IgD-negative memory B cell (primary cell): Measurements from ENCODE around the gene MNS1. TPM values are rescaled to one million over a fixed set of nuclear protein-coding genes. Genes with fewer than 3 reads are reported as not detected.

Experiments used
- H3K27ac Mint-ChIP-seq, 3 donors: one replicate each; pipeline ENCODE4 v1.8.0; 2020 to 2022; ENCODE audit warnings: mild to moderate bottlenecking in 3 of 3, mixed read lengths in 3 of 3, moderate library complexity in 1 of 3
- H3K27me3 Mint-ChIP-seq: one replicate; pipeline ENCODE4 v1.8.0; 2021; ENCODE audit warnings: mixed read lengths
- H3K36me3 Mint-ChIP-seq: one replicate; pipeline ENCODE4 v1.8.0; 2020; ENCODE audit warnings: mild to moderate bottlenecking, mixed read lengths
- H3K4me1 Mint-ChIP-seq, 3 donors: one replicate each; pipeline ENCODE4 v1.8.0; 2020 to 2022; ENCODE audit warnings: mixed read lengths in 3 of 3, mild to moderate bottlenecking in 1 of 3
- H3K4me3 Mint-ChIP-seq, 4 donors: one replicate each; pipeline ENCODE4 v1.8.0; 2020 to 2022; ENCODE audit warnings: mild to moderate bottlenecking in 4 of 4, mixed read lengths in 4 of 4, moderate library complexity in 3 of 4
- H3K9me3 Mint-ChIP-seq, 3 donors: one replicate each; pipeline ENCODE4 v1.8.0; 2020 to 2021; ENCODE audit warnings: mixed read lengths in 3 of 3, mild to moderate bottlenecking in 1 of 3
- polyA plus RNA-seq: library from polyadenylated mRNA; unstranded; fragments of 300-500 nt; fragmentation: Illumina TruSeq; gene quantifications from one replicate; pipeline ENCODE4 v1.2.3, GENCODE V29; 2021

MNS1 gene
- polyA plus RNA-seq, 1 donor from 2014 or later, result 0.63 TPM

DNA sequence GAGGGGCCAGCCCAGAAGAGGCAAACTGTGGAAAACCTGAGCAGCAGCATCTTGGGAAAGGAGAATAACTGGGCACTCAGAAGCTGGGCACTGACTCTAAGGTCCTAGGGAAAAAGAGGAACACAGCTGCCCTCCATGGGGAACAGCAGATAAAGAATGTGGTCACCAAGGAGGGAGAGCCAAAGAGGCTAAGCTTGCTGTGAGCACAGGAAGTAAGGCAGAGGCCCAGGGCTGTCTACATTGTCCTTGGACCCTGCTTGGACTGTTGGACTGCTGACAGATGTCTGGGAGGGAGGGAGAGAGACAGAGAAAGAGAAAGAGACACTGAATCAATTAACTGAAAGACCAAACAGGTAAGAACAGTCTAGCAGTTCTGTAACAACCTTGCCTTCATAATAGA is 4.5 kb upstream of the MNS1 start:
- Mint-ChIP-seq H3K27me3 (peaks cover 4% of the 10 kb centered on the region), H3K9me3 (peaks cover 0 to 2% (median 0%) of the 10 kb centered on the region in 3 donors), H3K4me3 (no peak overlapping the region)

DNA sequence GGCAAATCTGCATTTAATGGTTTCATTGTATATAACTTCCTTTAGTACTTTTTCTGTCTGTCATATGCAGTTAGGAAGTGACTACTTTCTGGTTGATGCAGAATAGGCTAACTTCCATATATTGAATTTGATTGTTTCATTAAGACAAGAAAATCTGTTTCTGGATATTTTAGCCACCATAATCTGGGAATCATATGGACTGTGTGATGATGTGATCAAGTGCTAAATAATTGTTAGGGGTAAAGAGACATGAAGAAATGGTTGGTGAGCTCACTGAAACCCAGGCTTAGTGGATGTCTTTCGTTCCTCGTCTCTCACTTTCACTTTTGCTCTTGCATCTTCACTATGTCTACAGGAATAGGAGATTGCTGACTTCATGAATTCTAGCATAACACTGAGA is 3.5 kb upstream of the MNS1 start:
- peak overlapping the region; percentile 39 to 92 (median 82) for H3K4me3 Mint-ChIP-seq
- no peaks in the 10 kb centered on the region for H3K36me3 Mint-ChIP-seq
- H3K27me3 Mint-ChIP-seq, result peaks cover 6% of the 10 kb centered on the region
- peak overlapping the region; percentile 27 to 60 (median 44) for H3K27ac Mint-ChIP-seq
- peaks cover 0 to 2% (median 0%) of the 10 kb centered on the region in 3 donors for H3K9me3 Mint-ChIP-seq
- peaks cover 15 to 18% (median 17%) of the 10 kb centered on the region in 3 donors for H3K4me1 Mint-ChIP-seq

More for the DNA sequence above, 4.5 kb upstream of the MNS1 start:
- peaks cover 14 to 16% (median 15%) of the 10 kb centered on the region in 3 donors for H3K4me1 Mint-ChIP-seq
- H3K27ac Mint-ChIP-seq, result peak overlapping the region in 2 of 3 donors; percentile 44 to 83
- no peaks in the 10 kb centered on the region for H3K36me3 Mint-ChIP-seq

DNA sequence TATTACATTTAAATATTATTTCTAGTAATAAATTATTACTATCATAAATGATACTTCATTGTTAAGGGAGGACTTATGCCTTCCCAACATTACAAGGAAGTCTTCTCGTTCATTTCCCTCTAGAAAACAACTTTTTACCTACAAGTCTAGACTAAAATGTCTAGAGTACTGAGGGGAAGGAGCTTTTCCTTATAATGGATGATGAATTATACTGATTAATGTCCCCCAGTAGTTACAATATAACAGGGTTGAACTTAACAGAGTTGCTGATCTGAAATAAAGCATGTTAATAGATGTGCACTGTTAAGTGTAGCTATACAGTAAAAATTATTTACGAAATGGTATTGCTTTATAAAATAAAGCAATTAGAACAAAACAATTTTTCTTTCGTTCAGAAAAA is 2.7 kb upstream of the MNS1 start:
- Mint-ChIP-seq H3K27me3 (peaks cover 6% of the 10 kb centered on the region), H3K27ac (peak overlapping the region in 1 of 3 donors; percentile 27), H3K4me3 (no peak overlapping the region), H3K36me3 (no peaks in the 10 kb centered on the region), H3K9me3 (peaks cover 0 to 2% (median 0%) of the 10 kb centered on the region in 3 donors), H3K4me1 (peaks cover 15 to 18% (median 17%) of the 10 kb centered on the region in 3 donors)

DNA sequence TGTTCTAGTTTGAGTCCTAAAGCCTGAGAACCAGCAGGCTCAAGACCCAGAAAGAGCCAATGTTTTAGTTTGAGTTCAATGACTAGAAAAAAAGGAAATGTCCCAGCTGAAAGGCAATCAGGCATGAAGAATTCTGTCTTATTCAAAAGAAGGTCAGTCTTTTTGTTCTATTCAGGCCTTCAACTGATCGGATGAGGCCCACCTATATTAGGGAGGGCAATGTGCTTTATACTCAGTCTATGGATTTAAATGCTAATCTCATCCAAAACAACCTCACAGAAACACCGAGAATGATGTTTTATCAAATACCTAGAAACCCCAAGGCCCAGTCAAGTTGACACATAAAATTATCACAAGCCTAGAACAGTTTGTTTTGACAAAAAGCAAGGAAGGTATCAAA is 4.0 kb downstream of the MNS1 start:
- peaks cover 2% of the 10 kb centered on the region for H3K36me3 Mint-ChIP-seq
- peaks cover 2 to 4% (median 3%) of the 10 kb centered on the region in 3 donors for H3K9me3 Mint-ChIP-seq
- H3K4me3 Mint-ChIP-seq, result peak overlapping the region in 1 of 4 donors; percentile 55
- peaks cover 6 to 17% (median 8%) of the 10 kb centered on the region in 3 donors for H3K4me1 Mint-ChIP-seq
- peaks cover 6% of the 10 kb centered on the region for H3K27me3 Mint-ChIP-seq
- H3K27ac Mint-ChIP-seq, result peak overlapping the region in 2 of 3 donors; percentile 7 to 74

DNA sequence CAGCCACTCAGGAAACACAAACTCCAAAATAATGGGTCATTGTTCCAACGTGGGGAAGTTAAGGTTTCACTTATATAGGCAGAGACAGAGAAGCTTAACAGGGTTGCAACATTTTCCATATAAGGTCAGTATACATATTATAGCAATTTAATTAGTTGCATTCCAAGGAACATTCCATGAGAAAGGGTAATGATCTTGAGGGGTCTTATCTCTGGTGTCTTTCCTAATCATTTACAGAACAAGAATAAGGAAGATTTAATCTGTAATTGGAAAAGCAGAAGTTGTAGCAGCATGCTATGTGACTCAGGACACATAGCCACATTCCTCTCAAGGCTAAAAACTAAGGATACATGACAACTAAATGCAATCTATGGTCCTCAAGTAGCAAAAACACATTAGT is 4.9 kb downstream of the MNS1 start:
- H3K4me3 Mint-ChIP-seq, result no peak overlapping the region
- peaks cover 5% of the 10 kb centered on the region for H3K36me3 Mint-ChIP-seq
- H3K27ac Mint-ChIP-seq, result peak overlapping the region in 1 of 3 donors; percentile 3
- peaks cover 2 to 4% (median 3%) of the 10 kb centered on the region in 3 donors for H3K9me3 Mint-ChIP-seq
- H3K4me1 Mint-ChIP-seq, result peaks cover 4 to 16% (median 6%) of the 10 kb centered on the region in 3 donors
- peaks cover 5% of the 10 kb centered on the region for H3K27me3 Mint-ChIP-seq

DNA sequence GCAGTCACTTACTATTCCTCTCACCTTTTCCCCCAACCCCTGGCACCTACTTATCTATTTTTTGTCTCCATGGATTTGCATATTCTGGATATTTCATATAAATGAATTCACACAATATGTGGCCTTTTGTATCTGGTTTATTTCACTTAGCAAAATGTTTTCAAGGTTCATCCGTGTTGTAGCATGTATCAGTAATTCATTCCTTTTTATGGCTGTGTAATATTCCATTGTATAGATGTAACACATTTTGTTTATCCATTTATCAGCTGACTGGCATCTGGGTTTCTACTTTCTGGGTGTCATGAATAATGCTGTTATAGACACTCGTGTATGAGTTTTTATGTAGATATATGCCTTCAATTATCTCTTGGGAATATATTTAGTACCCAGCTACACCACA is 5.8 kb downstream of the MNS1 start:
- H3K27ac Mint-ChIP-seq, result no peak overlapping the region

DNA sequence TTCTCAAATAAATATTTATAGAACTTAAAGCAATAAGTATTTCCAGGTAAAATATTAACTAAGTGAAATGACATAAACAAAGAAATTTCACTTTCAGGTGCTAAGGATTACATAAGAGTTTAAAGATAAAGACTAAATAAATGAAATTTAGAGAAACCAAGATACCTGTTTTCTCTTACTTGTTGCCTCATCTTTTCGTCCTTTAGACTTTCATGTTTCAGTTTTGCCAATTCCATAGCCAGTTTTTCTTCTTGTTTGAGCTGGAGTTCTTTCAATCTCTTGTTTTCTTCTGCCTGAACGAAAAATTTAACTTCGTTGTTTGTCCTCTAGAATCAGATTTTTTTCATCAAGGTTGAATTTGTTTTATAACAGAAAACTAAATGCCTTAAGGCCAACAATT is 8.7 kb downstream of the MNS1 start:
- H3K4me3 Mint-ChIP-seq, result no peak overlapping the region
- no peak overlapping the region for H3K27ac Mint-ChIP-seq
- H3K4me1 Mint-ChIP-seq, result peaks cover 0 to 6% (median 3%) of the 10 kb centered on the region in 3 donors
- no peaks in the 10 kb centered on the region for H3K27me3 Mint-ChIP-seq
- peaks cover 5% of the 10 kb centered on the region for H3K36me3 Mint-ChIP-seq
- peaks cover 0 to 4% (median 3%) of the 10 kb centered on the region in 3 donors for H3K9me3 Mint-ChIP-seq

More for the DNA sequence above, 5.8 kb downstream of the MNS1 start:
- Mint-ChIP-seq H3K27me3 (peaks cover 2% of the 10 kb centered on the region), H3K36me3 (peaks cover 5% of the 10 kb centered on the region), H3K4me3 (no peak overlapping the region), H3K4me1 (peaks cover 0 to 9% (median 3%) of the 10 kb centered on the region in 3 donors), H3K9me3 (peaks cover 0 to 4% (median 3%) of the 10 kb centered on the region in 3 donors)

DNA sequence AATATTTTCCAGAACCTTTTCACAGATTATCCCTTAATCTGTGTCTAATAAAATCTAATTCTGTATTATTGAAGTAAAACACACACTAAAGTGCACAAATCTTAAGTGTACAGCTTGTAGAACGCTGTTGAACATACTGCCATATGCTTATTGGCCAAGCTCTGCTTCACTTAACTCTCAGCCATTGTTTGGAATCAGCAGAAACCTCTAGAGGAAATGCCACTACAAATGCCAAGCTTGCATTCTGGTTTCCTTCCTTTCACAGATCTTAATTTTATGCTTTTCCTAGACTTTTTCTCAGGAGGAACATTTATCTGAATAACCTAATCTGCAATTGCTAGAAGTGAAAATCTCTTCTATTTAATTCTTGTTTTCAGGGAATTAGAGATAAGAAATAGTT is 10.1 kb downstream of the MNS1 start:
- H3K27me3 Mint-ChIP-seq, result no peaks in the 10 kb centered on the region
- H3K27ac Mint-ChIP-seq, result peak overlapping the region in 1 of 3 donors; percentile 5
- H3K4me1 Mint-ChIP-seq, result peaks cover 0 to 6% (median 0%) of the 10 kb centered on the region in 3 donors

DNA sequence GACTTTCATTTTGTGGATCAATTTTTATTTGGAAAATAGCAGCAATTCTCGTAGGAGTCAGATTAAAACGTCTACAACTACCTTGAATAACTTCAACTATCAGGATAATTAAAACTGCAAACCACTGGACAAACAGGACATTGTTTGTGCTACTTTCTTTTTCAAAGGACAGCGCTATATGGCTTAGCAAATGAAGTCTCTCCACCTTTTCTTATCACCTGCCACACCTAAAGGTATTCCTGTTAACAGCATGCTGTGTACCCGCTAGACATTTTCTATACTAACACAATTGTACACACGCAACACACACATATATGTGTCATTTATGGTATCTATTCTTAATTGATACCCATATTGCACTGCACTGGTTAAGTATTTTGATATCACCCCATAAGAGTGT is 19.2 kb downstream of the MNS1 start:
- peaks cover 4% of the 10 kb centered on the region for H3K36me3 Mint-ChIP-seq

More for the DNA sequence above, 10.1 kb downstream of the MNS1 start:
- no peak overlapping the region for H3K4me3 Mint-ChIP-seq
- H3K9me3 Mint-ChIP-seq, result peaks cover 0 to 4% (median 3%) of the 10 kb centered on the region in 3 donors
- H3K36me3 Mint-ChIP-seq, result peaks cover 5% of the 10 kb centered on the region

DNA sequence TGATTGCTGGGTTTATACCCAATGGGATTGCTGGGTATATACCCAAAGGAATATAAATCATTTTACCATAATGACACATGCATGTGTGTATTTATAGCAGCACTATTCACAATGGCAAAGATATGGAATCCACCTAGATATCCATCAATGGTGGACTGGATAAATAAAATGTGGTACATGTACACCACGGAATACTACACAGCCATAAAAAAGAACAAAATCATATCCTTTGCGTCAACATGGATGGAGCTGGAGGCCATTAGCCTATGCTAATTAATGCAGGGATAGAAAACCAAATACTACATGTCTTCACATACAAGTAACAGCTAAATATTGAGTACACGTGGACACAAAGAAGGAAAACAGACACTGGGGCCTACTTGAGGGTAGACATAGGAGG is 22.6 kb downstream of the MNS1 start:
- no peaks in the 10 kb centered on the region for H3K4me1 Mint-ChIP-seq
- H3K4me3 Mint-ChIP-seq, result no peak overlapping the region
- H3K27ac Mint-ChIP-seq, result no peak overlapping the region
- no peaks in the 10 kb centered on the region for H3K27me3 Mint-ChIP-seq
- peaks cover 6% of the 10 kb centered on the region for H3K36me3 Mint-ChIP-seq
- peaks cover 4 to 8% (median 4%) of the 10 kb centered on the region in 3 donors for H3K9me3 Mint-ChIP-seq

More for the DNA sequence above, 19.2 kb downstream of the MNS1 start:
- no peak overlapping the region for H3K4me3 Mint-ChIP-seq
- no peaks in the 10 kb centered on the region for H3K4me1 Mint-ChIP-seq
- no peak overlapping the region for H3K27ac Mint-ChIP-seq
- H3K9me3 Mint-ChIP-seq, result peaks cover 4% of the 10 kb centered on the region in 3 donors
- H3K27me3 Mint-ChIP-seq, result no peaks in the 10 kb centered on the region

DNA sequence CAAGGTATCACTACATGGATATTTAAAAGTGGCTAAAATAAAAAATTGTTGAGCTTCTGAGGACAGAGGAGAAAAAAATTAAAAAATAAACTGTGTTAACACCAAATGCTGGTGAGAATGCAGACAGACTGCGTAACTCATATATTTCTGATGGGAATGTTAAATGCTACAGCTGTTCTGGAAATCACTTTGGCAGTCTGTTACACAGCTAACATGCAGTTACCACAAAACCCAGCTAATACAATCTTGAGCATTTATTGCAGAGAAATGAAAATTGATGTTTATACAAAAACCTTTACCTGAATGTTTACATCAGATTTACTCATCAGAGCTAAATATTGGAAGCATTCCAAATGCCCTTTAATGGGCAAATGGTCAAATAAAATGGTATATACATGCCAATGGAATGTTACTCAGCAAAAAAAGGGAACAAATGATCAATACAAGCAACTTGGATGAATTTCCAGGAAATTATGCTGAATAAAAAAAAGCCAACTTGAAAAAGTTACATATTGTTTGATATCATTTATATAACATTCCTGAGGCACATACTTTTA is 24.6 kb downstream of the MNS1 start:
- peaks cover 4 to 10% (median 4%) of the 10 kb centered on the region in 3 donors for H3K9me3 Mint-ChIP-seq
- no peaks in the 10 kb centered on the region for H3K4me1 Mint-ChIP-seq
- peaks cover 10% of the 10 kb centered on the region for H3K36me3 Mint-ChIP-seq
- no peak overlapping the region for H3K4me3 Mint-ChIP-seq
- H3K27ac Mint-ChIP-seq, result no peak overlapping the region
- no peaks in the 10 kb centered on the region for H3K27me3 Mint-ChIP-seq

DNA sequence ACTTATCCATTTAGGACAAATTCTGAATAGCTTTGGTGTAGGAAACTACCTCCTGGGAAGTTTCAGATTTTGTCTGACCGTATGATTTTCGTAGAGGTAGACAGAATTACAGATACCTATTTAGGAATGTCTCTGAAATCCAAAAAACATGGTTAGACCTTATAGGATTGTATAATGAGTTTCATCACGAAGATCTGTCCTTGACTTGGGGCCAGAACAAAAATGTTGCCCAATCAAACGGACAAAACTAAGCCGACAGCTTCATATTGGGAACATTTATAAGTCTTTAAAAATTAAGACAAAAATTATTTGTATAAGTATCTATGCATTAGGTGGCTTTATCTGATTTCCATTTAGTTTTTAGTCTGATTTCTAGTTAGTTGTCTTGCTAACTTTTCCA is 32.6 kb downstream of the MNS1 start:
- Mint-ChIP-seq H3K36me3 (peaks cover 12% of the 10 kb centered on the region), H3K27ac (no peak overlapping the region), H3K4me3 (no peak overlapping the region), H3K9me3 (peaks cover 0 to 2% (median 0%) of the 10 kb centered on the region in 3 donors), H3K4me1 (peaks cover 0 to 1% (median 0%) of the 10 kb centered on the region in 3 donors), H3K27me3 (no peaks in the 10 kb centered on the region)

DNA sequence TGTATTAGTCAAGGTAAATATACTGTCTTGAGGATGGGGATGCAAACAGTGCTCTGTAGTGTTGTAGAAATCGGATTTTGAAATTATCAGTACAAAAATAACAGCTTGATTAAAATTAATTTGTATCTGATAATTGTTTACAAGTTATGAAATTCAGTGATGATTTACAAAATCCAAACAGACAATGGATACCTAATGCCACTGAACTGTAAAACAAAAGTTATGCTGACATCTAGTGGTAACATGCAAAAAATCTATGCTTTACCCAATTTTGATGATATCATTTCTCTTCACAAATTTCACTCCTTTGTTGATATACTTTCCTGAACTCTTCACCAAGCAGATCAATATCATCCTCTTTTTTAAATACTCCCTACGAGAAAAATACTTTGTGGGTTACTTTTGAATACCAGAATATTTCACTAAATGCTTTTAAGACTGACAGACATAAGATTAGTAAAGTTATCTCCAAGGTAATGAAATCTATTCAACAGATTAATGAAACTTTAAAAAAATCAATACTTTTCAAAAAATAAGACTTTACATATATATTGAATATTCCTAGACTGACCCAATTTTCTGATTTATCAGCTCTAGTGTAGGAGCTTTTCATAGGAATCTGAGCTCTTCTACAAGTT is 36.0 kb downstream of the MNS1 start:
- Mint-ChIP-seq H3K36me3 (peaks cover 18% of the 10 kb centered on the region), H3K27me3 (no peaks in the 10 kb centered on the region), H3K4me3 (no peak overlapping the region), H3K4me1 (peaks cover 4 to 7% (median 6%) of the 10 kb centered on the region in 3 donors), H3K9me3 (peaks cover 2 to 12% (median 4%) of the 10 kb centered on the region in 3 donors), H3K27ac (peak overlapping the region in 1 of 3 donors; percentile 81)

DNA sequence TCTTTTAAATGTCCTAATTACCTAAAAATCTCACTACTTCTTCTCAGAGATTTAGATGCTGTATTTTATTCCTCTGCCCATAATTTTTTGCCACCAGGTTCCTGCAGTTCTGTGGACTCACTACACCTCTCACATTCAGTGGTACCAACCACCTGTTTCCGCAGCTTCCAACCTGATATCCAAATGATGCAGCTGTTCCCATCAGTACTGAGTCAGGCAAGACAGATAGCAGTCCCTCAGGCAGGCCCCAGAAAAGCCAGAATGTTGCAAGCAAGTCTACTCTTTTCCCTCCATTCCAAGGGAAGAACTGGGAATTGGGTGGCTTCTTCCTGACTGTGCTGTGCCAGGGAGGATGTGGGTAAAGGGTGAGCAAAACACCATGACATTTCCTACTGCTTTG is 39.0 kb downstream of the MNS1 start:
- Mint-ChIP-seq H3K27me3 (no peaks in the 10 kb centered on the region), H3K4me3 (no peak overlapping the region), H3K36me3 (peaks cover 23% of the 10 kb centered on the region), H3K4me1 (peaks cover 4 to 8% (median 7%) of the 10 kb centered on the region in 3 donors), H3K9me3 (peaks cover 2 to 16% (median 4%) of the 10 kb centered on the region in 3 donors), H3K27ac (peak overlapping the region in 1 of 3 donors; percentile 80)

DNA sequence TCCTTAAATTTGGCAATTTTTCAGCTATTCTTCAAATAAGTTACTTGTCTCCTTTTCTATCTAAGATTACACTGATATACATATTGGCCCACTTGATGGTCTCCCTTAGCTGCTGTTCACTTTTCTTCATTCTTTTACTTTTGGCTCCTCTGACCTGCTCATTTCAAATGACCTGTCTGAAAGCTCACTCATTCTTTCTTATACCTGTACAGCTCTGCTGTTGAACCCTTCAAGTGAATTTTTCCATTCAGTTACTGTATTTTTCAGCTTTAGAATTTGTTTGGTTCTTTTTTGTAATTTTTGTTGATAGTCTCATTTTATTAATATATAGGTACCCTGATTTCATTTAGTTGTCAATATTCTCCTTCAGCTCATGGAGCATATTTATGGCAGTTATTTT is 39.7 kb downstream of the MNS1 start:
- no peak overlapping the region for H3K27ac Mint-ChIP-seq
- peaks cover 23% of the 10 kb centered on the region for H3K36me3 Mint-ChIP-seq
- H3K4me1 Mint-ChIP-seq, result peaks cover 4 to 8% (median 7%) of the 10 kb centered on the region in 3 donors
- no peaks in the 10 kb centered on the region for H3K27me3 Mint-ChIP-seq
- H3K4me3 Mint-ChIP-seq, result peak overlapping the region in 1 of 4 donors; percentile 60
- H3K9me3 Mint-ChIP-seq, result peaks cover 2 to 16% (median 4%) of the 10 kb centered on the region in 3 donors
